NOMO-1 treated with dmso at 0.1 percent for 144 hours (cell line): ENCODE data around the gene ZBTB44.
"Not testable (repeated sequence)": the region's sequence is repeated elsewhere in the genome, so short reads cannot be mapped to it uniquely, and the experiment has no call there.

ENCODE experiments used
- DNase-seq: peaks from one replicate; lab custom pipeline; 2025; ENCODE audit not compliant: unreplicated experiment; lab: John Stamatoyannopoulos, UW

Gene ZBTB44

DNA sequence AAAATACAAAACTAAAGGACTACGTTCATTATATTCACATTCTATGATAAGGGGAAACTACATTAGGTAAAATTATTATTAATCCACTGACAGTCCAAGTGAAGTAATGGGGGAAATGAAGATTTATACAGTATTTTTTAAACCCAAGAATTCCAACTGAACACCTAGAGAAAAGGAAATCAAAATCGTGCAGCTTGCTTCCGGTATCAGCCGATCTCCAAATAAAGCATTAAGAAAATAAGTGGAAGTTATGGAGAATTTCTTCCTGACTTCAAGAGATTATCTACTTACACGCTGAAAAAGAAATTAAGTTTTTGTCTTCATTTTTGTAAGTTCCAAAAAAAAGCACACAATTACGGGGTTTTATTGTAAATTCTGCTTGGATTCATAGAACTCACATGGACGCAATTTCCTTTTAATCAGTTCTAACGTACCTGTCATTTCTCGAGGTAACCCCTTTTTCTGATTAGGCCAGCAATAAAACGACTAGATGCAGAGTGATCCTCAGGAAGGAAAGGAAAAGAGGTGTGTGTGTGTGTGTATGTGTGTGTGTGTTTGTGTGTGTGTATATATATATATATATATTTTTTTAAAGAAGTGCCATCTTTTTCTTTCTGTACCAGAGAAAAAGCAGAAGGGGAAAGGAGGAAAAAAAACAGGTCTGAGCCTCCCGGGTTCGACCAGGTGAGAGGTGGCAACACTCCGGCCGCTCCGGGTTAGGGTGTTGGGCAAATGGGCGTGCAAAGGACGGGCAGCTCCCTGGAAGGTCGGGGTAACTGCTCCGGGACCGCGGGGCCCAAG is 1.1 kb downstream of the ZBTB44 start:
- DNase-seq = no peak

DNA sequence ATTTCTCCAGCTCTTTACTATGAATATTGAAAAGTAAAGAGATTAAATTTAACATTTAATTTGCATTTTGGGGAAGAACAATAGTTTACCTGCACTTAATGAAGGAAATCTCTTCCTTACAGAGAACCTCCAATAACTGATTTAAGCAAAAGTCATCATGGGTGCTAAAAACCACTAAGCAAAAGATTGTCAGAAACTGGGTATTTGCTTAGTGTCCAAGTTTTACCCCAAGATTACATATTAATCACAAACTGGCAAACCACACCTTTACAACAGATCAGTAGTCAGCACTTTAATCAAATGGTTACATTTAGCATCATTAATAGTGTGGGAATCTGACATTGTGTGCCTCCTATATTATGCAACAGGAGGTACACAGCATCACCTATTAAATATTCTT is 2.7 kb downstream of the ZBTB44 start:
- DNase-seq = no peak

DNA sequence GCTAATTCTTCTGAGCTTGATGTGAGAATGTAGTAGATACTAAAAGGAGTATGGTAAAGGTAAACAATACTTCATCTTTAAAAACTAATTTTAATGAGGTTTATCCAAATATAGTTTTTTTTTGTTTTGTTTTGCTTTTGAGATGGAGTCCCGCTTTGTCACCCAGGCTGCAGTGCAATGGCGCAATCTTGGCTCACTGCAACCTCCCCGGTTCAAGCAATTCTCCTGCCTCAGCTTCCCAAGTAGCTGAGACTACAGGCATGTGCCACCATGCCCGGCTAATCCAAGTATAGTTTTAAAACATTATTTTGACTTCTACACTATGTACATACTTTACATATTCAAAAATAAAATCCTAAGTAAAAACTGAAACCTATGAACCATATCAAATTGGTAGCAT is 4.1 kb downstream of the ZBTB44 start:
- DNase-seq = no peak

DNA sequence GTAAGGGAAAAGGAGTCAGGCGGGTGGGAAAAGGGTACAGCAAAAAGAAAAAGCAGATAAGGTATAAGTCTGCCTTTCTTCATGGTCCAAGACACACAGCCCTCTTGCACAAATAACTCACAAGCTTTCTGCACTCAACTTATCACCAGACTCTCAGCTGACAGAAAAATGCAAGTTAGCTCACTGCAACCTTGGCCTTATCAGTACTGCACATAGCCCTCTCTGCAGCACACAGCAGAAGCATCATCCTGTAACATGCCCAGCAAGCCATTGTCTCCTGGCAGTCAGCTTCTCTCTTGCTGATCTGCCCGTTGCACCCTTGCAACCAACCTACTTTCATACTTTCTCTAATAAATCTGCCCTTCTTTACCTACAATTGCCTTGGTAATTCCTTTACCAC is 5.8 kb downstream of the ZBTB44 start:
- DNase-seq = no peak

DNA sequence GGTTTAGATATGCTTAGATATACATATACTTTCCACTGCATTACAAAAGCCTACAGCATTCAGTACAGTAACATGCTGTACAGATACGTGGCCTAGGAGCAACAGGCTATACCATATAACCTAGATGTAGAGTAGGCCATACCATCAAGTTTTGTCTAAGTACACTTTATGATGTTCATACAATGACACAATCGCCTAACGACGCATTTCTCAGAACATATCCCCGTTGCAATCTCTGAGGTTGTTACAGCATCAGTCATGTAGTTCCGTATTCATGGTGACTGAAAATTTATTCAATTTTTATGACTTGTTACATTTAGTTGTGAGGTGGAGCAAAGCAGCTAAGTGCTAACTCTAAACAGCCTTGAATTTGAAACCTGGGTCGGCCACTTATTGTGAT is 6.7 kb downstream of the ZBTB44 start:
- DNase-seq = peak; percentile 20

DNA sequence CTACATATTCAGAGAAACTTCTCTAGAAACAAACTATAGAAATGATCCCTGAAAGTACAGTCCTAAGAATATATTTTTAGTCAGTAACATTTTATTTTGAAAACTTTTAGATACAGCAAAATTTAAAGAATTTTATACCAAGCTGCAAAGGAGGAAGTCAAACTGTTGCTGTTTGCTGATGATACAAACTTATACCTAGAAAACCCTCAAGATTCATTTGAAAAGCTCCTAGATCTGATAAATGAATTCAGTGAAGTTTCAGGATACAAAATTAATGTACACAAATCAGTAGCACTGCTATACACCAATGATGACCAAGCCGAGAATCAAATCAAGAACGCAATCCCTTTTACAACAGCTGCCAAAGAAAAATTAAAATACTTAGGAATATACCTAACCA is 10.1 kb downstream of the ZBTB44 start:
- DNase-seq = no peak

DNA sequence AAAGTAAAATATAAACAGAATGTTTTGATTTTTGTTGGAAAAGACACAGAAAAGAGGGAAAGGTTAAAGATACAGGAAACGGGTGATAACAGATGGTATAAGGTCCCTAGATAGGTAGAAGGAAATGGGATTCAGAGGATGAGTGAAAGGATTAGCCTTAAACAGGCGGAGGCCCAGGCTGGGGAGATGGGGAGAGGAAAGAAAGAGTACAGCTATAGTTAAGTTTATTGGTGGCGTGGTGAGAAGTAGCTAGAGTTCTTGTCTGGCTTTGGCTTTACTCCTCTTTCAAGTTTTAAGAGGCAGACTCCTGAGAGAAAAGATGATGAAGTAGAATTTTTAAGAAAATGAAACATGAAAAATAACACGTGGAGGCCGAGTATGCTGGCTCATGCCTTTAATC is 13.7 kb downstream of the ZBTB44 start:
- no peak for DNase-seq

DNA sequence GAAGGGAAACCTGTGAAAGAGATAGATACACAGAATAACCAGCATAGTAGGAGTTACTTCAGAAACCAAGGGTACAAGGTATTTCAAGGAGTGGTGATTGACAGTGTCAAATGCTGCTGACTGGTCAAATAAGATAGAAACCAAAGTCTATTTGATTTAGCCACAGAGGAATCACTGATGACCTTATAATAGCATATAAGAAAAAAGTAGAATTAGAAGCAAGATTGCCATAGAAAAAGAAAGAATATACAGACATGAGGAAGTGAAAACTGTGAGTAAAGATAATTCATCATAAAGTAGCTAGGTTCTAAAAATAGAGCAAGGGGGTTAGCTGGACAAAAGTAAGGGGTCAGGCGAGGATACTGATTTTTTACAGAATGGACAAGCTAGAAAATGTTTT is 14.2 kb downstream of the ZBTB44 start:
- DNase-seq = no peak

DNA sequence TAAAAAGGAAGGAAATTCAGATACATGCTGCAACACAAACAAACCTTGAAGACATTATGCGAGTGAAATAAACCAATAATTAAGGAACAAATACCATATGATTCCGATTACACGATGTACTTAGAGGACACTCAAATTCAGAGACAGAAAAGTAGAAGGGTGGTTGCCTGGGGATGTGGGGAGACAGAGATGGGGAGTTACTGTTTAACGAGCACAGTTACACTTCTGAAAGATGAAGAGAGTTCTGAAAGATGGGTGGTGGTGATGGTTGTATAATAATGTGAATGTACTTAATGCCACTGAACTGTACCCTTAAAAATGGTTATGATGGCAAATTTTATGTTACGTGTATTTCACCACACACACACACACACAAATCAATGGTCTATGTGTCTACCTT is 14.7 kb downstream of the ZBTB44 start:
- no peak for DNase-seq

DNA sequence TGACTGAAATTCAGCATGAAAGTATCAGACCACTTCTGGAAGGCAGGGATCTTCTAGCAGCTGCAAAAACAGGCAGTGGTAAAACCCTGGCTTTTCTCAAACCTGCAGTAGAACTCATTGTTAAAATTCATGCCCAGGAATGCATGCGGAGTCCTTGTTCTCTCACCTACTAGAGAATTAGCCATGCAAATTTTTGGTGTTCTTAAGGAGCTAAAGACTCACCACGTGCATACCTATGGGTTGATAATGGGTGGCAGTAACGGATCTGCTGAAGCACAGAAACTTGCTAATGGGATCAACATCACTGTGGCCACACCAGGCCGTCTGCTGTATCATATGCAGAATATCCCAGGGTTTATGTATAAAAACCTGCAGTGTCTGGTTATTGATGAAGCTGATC is 19.1 kb downstream of the ZBTB44 start:
- DNase-seq = no peak

DNA sequence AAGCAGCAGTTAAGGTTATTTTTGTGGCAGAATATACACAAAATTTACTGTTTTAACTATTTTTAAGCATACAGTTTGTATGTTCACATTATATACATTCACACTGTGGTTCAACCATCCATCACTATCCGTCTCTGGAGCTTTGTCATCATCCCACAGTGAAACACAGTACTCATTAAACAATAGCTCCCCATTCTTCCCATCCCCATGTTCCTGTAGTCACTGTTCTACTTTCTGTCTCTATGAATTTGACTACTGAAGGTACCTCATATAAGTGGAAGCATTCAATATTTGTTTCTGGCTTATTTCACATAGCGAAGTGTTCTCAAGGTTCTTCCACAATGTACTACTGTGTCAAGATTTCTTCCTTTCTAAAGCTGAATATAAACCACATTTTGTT is 32.6 kb downstream of the ZBTB44 start:
- no peak for DNase-seq

DNA sequence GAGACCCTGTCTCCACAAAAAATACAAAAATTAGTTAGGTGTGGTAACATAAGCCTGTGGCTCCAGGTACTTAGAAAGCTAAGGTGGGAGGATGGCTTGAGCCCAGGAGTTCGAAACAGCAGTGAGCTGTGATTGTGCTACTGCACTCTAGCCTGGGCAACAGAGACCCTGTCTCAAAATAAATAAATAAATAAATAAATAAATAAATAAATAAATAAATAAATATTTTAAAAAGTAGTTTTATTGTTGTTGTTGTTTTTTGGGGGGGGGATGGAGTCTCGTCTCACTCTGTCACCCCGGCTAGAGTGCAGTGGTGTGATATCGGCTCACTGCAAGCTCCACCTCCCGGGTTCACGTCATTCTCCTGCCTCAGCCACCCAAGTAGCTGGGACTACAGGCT is 33.4 kb downstream of the ZBTB44 start:
- not testable (repeated sequence) for DNase-seq

DNA sequence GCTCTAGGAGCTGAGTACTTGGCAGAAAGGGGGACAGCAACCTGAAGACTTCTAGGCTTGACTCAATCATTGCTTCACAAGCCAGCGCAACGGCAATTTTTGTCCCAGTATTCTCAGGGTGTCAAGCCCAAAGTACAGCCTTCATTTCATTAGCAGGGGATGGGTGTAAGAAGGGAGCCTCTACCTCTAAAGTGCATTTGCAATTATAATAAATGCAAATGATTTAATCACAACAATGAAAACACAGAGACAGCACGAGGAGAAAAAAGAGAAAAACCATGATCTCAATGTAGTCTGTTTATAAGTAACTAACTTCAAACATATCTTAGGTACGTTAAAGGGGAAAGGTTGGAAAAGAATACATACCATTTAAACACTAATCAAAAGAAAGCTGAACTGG is 34.7 kb downstream of the ZBTB44 start:
- DNase-seq = no peak

DNA sequence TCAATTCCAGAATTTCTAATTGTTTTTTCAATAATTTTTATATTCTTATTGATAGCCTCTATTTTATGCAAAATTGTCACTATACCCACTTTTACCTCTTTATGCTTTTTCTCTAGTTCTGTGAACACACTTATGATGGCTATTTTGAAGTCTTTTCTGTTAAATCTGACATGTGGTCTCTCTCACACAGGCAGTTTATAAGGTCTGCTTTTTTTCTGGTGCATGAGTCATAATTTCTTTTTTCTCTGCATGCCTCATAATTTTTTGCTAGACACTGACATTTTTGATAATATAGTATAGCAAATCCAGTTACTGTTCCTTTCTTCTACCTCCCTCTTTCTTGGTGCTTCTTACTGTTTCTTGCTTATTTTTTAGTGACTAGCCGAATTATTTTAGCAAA is 36.0 kb downstream of the ZBTB44 start:
- no peak for DNase-seq

DNA sequence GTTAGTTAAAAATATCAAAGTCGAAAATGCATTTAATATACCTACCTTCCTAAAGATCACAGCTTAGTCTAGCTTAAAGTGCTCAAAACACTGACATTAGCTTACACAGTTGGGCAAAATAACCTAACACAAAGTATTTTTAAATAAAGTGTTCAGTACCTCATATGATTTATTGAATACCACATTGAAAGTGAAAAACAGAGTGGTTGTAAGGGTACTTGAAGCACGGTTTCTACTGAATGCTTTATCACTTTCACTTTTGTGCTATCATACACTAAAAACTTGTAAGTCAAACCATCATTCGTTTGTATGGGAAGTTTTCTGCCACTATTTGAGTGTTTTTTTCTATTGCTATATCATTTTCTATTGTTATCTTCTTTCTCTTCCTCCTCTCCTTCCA is 36.6 kb downstream of the ZBTB44 start:
- no peak for DNase-seq

DNA sequence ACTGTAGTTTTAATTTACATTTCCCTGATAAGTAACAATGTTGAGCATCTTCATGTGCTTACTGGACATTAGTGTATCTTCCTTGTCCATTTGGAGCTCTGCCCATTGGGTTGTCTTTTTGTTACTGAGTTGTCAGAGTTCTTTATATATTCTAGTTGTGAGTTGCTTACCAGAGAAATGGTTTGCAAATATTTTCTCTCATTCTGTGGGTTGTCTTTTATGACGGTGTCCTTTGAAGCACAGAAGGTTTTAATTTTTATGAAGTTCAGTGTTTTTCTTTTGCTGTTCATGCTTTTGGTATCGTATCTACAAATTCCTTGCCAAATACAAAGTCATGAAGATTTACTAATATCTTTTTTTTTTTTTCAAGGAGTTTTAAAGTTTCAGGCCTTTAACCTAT is 42.4 kb downstream of the ZBTB44 start:
- DNase-seq = no peak

DNA sequence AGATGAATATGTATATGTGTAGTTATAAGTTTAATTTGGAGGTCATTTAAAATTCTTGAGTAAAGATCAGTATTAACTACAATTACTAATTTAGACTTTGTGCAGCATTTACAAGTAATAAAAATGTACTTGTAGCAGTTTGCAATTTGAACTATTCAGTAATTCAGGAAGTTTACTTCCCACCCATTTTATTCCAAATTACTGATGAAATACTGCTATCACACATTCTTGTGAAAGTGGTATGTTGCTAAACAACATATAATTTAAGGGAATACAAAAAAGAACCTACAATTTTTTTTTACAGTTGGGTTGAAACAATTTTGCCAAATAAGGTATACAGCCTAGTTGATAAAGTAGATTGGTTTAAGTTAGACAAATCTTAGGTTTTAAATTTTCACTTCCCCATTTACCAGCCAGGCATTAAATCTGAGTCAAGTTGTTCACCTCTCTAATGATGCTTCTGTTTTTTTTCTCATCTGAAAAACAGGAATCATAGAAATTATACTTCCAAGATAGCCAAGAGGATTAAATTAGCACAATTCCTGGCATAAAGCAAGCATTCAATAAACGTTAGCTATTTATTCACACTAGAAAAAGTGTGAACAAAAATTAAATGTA is 45.3 kb downstream of the ZBTB44 start:
- peak; percentile 23 for DNase-seq

DNA sequence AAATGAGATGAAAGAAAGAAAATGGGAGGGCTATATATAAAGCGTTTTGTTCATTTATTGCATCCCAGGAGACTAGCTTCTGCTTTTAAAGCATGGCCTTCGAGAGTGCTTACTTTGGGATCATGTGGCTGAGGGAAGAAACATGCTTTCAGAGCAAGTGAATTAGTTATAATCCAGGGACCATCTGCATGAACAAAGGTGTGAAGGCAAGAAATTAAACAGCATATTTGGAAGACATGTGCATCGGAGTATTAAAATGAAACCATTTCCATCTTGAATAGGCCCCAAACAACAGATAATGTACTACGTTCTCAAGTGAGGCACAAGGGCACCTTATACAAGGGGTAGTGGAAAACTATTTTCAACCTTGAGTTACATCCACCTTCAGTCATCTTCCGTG is 51.4 kb downstream of the ZBTB44 start:
- no peak for DNase-seq

DNA sequence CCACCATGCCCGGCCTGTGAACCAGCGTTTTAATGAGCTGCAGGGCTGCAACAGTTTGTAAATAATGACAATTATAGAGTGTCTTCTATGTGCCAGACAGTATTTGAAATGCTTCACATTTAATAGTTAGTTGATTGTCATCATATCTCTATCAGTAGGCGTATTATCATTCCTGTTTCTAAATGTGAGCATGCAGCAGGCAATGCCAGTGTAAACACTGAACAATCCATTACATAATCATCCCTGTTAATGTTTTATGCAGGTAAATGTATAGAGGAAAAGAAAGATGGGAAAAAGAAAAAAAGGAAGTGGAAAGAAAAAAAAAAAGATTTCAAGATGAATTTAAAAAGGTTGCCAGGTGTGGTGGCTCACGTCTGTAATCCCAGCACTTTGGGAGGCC is 52.3 kb downstream of the ZBTB44 start:
- DNase-seq = no peak

DNA sequence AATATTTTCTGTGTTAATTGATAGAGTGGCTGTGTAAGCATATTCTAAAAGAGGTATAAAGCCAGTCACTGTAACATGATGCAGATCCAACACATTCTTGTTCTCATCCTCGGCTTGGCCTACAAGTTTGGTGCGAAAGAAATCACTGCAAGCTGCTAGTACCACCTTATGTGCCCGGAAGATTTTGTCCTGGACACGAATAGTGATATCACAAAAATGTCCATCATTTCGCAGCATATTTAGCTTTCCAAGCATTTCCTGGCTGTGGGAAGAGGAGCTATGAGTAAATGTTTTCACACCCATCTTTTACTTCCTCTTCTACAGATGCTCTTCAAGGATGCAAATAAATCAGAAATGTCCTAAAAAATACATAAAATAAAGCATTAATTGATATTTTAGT is 53.1 kb downstream of the ZBTB44 start:
- no peak for DNase-seq

DNA sequence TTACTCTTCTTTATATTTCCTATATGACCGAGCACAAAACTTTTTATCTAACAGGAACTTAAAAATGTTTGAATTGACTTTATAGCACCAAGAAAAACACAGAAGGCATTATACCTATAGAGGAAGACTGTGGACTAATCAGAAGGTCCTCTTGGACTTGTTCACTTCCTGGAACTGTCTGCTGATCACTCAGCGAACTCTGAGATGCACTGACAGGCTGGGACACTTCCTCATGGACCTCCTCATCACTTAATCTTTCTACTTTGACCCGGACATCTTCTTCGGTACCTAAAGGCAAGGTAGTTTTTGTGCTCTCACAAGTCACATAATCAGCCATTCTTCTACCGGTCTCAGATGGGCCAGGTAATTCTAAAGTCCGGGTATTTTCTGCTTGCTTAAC is 54.0 kb downstream of the ZBTB44 start:
- no peak for DNase-seq

DNA sequence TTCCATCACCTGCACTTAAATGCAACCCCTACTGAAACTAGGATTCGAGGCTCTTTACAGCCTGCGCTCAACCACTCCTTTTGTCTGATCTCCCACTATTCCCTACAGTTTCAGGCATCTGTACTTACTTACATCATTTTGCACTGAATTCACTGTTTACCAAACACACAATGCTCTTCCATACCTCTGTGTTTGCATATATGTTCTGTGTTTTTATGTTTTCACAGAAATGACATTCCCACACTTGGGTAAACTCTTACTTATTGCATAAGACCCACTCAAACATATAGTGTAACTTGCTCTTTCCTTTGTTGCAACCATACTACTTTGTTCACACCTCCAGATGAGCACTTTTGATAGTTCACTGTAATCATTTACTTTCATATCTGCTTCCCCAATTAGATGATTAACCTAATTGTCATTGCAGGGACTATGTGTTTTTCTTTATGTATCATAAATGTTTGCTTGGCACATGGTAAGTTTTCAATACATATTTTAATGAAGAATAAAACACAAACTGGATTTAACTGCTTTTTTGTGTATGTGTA is 54.6 kb downstream of the ZBTB44 start:
- no peak for DNase-seq

DNA sequence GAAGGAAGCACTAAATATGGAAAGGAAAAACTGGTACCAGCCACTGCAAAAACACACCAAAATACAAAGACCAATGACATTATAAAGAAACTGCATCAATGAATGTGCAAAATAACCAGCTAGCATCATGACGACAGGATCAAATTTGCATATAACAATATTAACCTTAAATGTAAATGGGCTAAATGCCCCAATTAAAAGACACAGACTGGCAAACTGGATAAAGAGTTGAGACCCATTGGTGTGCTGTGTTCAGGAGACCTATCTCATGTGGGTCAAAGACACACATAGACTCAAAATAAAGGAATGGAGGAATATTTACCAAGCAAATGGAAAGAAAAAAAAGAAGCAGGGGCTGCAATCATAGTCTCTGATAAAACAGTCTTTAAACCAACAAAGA is 63.0 kb downstream of the ZBTB44 start:
- not testable (repeated sequence) for DNase-seq
